ENCODE data around the gene DPH1. TPM values are rescaled to one million over a fixed set of nuclear protein-coding genes. Genes with fewer than 3 reads are reported as not detected.

The DPH1 gene
- total RNA-seq, 4 donors from 2014 or later: 47.2 to 59.9 (median 57.7) TPM

GRCh38 chr17:2064147-2064489 is 34.2 kb downstream of the DPH1 start:
- TF ChIP-seq POLR2A (IDR thresholded peaks at IDR 0.05) (no peak), CTCF (IDR thresholded peaks at IDR 0.05 in 4 of 5, conservative IDR thresholded peaks at IDR 0.05 in 1 of 5) (no peak)
- Histone ChIP-seq H3K27ac (peak overlapping the region; percentile 68 to 82 (median 74)), H3K9me3 (no peaks in the 10 kb centered on the region), H3K36me3 (peaks cover 0 to 25% of the 10 kb centered on the region in 2 donors), H3K4me3 (no peak overlapping the region), H3K4me1 (peaks cover 42 to 43% of the 10 kb centered on the region in 2 donors), H3K27me3 (no peaks in the 10 kb centered on the region)
- DNase-seq: no peak
- intact Hi-C loops (cut with DNase I; ENCODE audit: low total_unique reads): no loop called here
- no peak for ATAC-seq
- in situ Hi-C loops (cut with MboI; ENCODE audit: low sequenced_read_pairs in 4 of 4): loop anchor here in 2 of 4 donors (5.0 to 10.0 kb wide), 2 partner anchors 181 to 183 kb away; no protein-coding TSS in a partner anchor

GRCh38 chr17:2064520-2064971 is 34.6 kb downstream of the DPH1 start:
- Histone ChIP-seq H3K4me1 (peaks cover 38 to 43% of the 10 kb centered on the region in 2 donors), H3K4me3 (no peak overlapping the region), H3K36me3 (peaks cover 0 to 25% of the 10 kb centered on the region in 2 donors), H3K27ac (peak overlapping the region; percentile 68 to 82 (median 74)), H3K9me3 (no peaks in the 10 kb centered on the region), H3K27me3 (no peaks in the 10 kb centered on the region)
- in situ Hi-C loops (cut with MboI; ENCODE audit: low sequenced_read_pairs in 4 of 4): loop anchor here in 2 of 4 donors (5.0 to 10.0 kb wide), 2 partner anchors 180 to 183 kb away; no protein-coding TSS in a partner anchor
- ATAC-seq (peak in 1 of 2 donors; percentile 14), DNase-seq (no peak)
- intact Hi-C loops (cut with DNase I; ENCODE audit: low total_unique reads): no loop called here
- TF ChIP-seq CTCF (IDR thresholded peaks at IDR 0.05 in 4 of 5, conservative IDR thresholded peaks at IDR 0.05 in 1 of 5) (no peak), POLR2A (IDR thresholded peaks at IDR 0.05) (no peak)

GRCh38 chr17:2064980-2065785 is 35.2 kb downstream of the DPH1 start:
- peaks cover 0 to 25% of the 10 kb centered on the region in 2 donors for H3K36me3 ChIP-seq
- H3K9me3 ChIP-seq: no peaks in the 10 kb centered on the region
- intact Hi-C loops (cut with DNase I; ENCODE audit: low total_unique reads) (no loop called here), in situ Hi-C loops (cut with MboI; ENCODE audit: low sequenced_read_pairs in 4 of 4) (loop anchor here in 3 of 4 donors (5.0 to 10.0 kb wide), 3 partner anchors 177 to 182 kb away; no protein-coding TSS in a partner anchor)
- TF ChIP-seq POLR2A (IDR thresholded peaks at IDR 0.05) (no peak), CTCF (IDR thresholded peaks at IDR 0.05 in 4 of 5, conservative IDR thresholded peaks at IDR 0.05 in 1 of 5) (peak in 1 of 5 experiments; percentile 17)
- peak overlapping the region; percentile 68 to 82 (median 74) for H3K27ac ChIP-seq
- H3K4me3 ChIP-seq: no peak overlapping the region
- DNase-seq (no peak), ATAC-seq (no peak)
- peaks cover 40 to 41% of the 10 kb centered on the region in 2 donors for H3K4me1 ChIP-seq
- no peaks in the 10 kb centered on the region for H3K27me3 ChIP-seq

GRCh38 chr17:2065949-2066400 is 36.0 kb downstream of the DPH1 start:
- in situ Hi-C loops (cut with MboI; ENCODE audit: low sequenced_read_pairs in 4 of 4) (loop anchor here in 2 of 4 donors (5.0 to 10.0 kb wide), 2 partner anchors 176 to 179 kb away; no protein-coding TSS in a partner anchor), intact Hi-C loops (cut with DNase I; ENCODE audit: low total_unique reads) (no loop called here)
- peaks cover 0 to 25% of the 10 kb centered on the region in 2 donors for H3K36me3 ChIP-seq
- no peaks in the 10 kb centered on the region for H3K27me3 ChIP-seq
- DNase-seq: no peak
- peak overlapping the region; percentile 68 to 82 (median 74) for H3K27ac ChIP-seq
- no peak overlapping the region for H3K4me3 ChIP-seq
- peaks cover 46 to 48% of the 10 kb centered on the region in 2 donors for H3K4me1 ChIP-seq
- ATAC-seq: no peak
- H3K9me3 ChIP-seq: no peaks in the 10 kb centered on the region
- no peak for TF ChIP-seq POLR2A (IDR thresholded peaks at IDR 0.05)
- no peak for TF ChIP-seq CTCF (IDR thresholded peaks at IDR 0.05 in 4 of 5, conservative IDR thresholded peaks at IDR 0.05 in 1 of 5)
